GM21447 (cell line): ENCODE results near the gene ADCY9.

Experiments
- ATAC-seq: cut with Tn5 transposase; IDR thresholded peaks from one replicate; pipeline ENCODE4 v1.9.1; 2021; ENCODE audit not compliant: unreplicated experiment

ADCY9 gene

GRCh38 chr16:4123616-4124300 is 7.5 kb upstream of the ADCY9 start:
- no peak for ATAC-seq

- ATAC-seq: no peak
Observed at GRCh38 chr16:4120176-4120575, 3.9 kb upstream of the ADCY9 start.

- ATAC-seq: no peak
Observed at GRCh38 chr16:4117250-4117578, 972 bp upstream of the ADCY9 start.

GRCh38 chr16:4115949-4116318 is 308 bp downstream of the ADCY9 start:
- ATAC-seq: no peak

GRCh38 chr16:4115209-4115948 is 863 bp downstream of the ADCY9 start:
- no peak for ATAC-seq

- no peak for ATAC-seq
Observed at GRCh38 chr16:4114257-4115208, 1.7 kb downstream of the ADCY9 start.

GRCh38 chr16:4113358-4114256 is 2.6 kb downstream of the ADCY9 start:
- ATAC-seq: no peak

DNA sequence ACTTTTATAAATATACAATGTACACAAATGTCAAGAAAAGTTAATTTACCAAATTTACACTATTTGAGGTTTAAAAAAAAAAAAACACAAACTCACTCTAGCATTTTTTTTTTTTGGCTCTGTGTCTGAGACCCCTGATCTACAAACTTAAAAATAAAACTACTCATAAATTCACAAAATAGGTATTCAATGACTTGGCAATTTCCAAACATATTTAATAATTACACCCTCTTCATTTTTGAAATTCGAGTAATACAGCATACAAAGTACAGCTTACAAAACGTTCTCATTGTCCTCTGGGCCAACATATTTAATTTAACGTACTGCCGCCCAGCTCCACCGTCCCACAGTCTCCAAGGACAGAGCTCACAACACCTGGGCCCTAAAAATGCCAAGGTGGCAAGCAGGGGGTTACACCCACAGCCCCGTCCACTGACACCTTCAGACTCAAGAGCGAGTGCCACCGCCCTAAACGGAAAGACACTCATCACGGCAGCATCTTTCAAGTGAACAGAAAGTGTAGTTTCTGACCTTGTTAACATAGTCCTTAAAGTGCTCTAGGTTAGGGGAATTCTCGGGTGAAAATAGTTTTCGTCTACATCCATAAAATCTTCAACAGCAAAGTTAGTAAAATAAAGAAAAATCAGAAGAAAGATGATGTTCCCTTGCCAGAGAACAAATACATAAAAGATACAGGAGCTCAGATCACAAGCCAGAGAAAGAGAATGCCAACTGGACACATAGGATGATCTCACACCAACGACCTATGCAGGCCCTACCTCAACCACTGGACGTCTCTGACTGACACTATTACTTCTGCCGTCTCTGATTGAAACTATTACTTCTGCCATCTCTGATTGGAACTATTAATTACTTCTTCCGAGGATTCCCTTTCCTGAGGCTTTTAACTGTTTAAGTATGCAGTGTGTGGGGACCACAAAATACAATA is 4.2 kb downstream of the ADCY9 start:
- no peak for ATAC-seq

DNA sequence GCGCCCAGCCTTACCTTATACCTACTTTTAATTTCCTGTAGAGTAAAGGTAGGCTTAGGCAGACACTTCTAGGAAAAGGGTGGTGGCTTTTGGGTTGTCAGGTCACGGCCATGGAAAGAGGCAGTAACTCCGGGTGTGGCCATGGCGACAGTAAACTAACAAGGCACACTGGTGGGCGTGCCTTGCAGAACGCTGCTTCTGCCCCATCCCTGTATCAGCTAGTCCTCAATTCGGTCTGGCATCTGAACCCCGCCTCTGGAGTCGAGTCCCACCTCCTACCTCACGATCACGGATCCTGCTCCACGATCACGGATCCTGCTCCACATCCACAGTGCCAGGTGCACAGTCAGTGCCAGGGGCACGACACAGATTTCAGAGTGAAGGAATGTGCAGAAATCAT is 5.6 kb downstream of the ADCY9 start:
- no peak for ATAC-seq

DNA sequence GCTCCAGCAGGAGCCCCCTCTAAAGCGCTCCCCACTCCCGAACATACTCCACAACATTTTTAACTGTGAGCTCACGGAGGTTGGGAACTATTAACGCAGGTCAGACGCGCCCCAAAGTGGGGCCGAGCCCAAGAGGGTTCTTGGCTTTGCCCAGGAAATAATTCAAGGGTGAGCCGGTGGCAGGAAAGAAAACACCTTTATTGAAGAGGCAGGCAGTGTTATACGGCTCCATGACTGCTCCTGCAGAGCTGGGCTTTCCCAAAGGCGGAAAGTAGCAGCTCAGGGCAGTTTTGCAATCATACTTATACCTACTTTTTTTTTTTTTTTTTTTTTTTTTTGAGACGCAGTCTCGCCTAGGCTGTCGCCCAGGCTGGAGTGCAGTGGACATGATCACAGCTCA is 6.2 kb downstream of the ADCY9 start:
- ATAC-seq: no peak

- ATAC-seq: no peak
Observed at GRCh38 chr16:4109250-4109736, 6.9 kb downstream of the ADCY9 start.

GRCh38 chr16:4106516-4106915 is 9.7 kb downstream of the ADCY9 start:
- no peak for ATAC-seq

- ATAC-seq: no peak
Observed at GRCh38 chr16:4105848-4106247, 10.4 kb downstream of the ADCY9 start.

- ATAC-seq: no peak
Observed at GRCh38 chr16:4103745-4104144, 12.5 kb downstream of the ADCY9 start.

- ATAC-seq: no peak
Observed at GRCh38 chr16:4101421-4102219, 14.6 kb downstream of the ADCY9 start.

DNA sequence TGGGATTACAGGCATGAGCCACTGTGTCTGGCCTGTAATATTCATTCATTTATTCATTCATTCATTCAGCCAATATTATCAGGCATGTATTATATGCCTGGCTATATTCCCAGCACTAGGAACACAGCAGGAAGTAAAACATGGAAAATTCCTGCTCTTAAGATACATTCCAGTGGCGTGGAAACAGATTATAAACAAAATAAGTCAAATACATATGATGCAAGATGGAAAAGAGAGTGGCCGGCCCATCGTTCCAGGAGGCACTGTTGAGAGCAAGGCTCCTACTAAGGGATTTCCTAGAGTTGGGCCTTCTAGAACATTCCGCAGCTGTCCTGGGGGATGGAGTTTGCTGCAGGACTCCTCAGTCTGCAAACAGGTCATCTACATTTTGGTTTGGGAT is 17.7 kb downstream of the ADCY9 start:
- no peak for ATAC-seq

GRCh38 chr16:4097826-4098240 is 18.4 kb downstream of the ADCY9 start:
- no peak for ATAC-seq

DNA sequence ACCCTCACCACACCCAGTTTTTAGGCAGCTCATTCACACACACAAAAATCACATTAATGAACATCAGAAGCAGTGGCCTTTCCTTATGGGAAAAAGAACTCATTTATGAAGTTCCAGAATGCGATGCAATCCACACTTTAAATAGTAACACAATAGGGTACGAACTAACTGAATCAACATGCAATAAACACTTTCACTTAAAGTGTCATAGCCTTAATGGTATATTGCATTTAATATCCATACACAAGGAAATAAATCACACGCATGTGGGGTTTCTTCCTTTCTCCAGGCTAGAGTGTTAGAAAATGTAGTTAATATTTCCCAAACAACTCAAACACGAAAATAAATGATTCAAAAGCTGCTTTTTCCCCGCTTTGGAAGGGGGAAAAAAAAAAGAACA is 19.7 kb downstream of the ADCY9 start:
- ATAC-seq: no peak
